HG03457 (cell line): Measurements from ENCODE around the gene ADGRE2.

ENCODE experiments used
- ATAC-seq: cut with Tn5 transposase; IDR thresholded peaks from one replicate; pipeline ENCODE4 v1.9.1; 2021; ENCODE audit warnings: moderate number of reproducible peaks; ENCODE audit not compliant: unreplicated experiment

ADGRE2 gene

GRCh38 chr19:14748601-14749000 lies 29.8 kb downstream of the ADGRE2 start:
- no peak for ATAC-seq

- no peak for ATAC-seq
These were observed 31.5 kb downstream of the ADGRE2 start for GRCh38 chr19:14746886-14747285.

GRCh38 chr19:14735915-14736314 lies 42.4 kb downstream of the ADGRE2 start:
- ATAC-seq = no peak

GRCh38 chr19:14733574-14733973 lies 44.8 kb downstream of the ADGRE2 start:
- no peak for ATAC-seq

GRCh38 chr19:14732510-14732909 lies 45.9 kb downstream of the ADGRE2 start:
- no peak for ATAC-seq

- ATAC-seq = no peak
These were observed 47.2 kb downstream of the ADGRE2 start for GRCh38 chr19:14731200-14731599.

GRCh38 chr19:14728595-14728994 lies 49.8 kb downstream of the ADGRE2 start:
- no peak for ATAC-seq

GRCh38 chr19:14722127-14722526 lies 56.2 kb downstream of the ADGRE2 start:
- no peak for ATAC-seq

- no peak for ATAC-seq
These were observed 59.2 kb downstream of the ADGRE2 start for GRCh38 chr19:14719162-14719561.

- ATAC-seq = no peak
These were observed 59.7 kb downstream of the ADGRE2 start for GRCh38 chr19:14718522-14719116.

GRCh38 chr19:14715841-14716240 lies 62.5 kb downstream of the ADGRE2 start:
- no peak for ATAC-seq

- no peak for ATAC-seq
These were observed 73.9 kb downstream of the ADGRE2 start for GRCh38 chr19:14704450-14704849.

GRCh38 chr19:14703833-14704232 lies 74.5 kb downstream of the ADGRE2 start:
- ATAC-seq = no peak

- ATAC-seq = no peak
These were observed 77.5 kb downstream of the ADGRE2 start for GRCh38 chr19:14700711-14701375.

- ATAC-seq = no peak
These were observed 78.7 kb downstream of the ADGRE2 start for GRCh38 chr19:14699641-14700040.

GRCh38 chr19:14695471-14695870 lies 82.9 kb downstream of the ADGRE2 start:
- no peak for ATAC-seq

- ATAC-seq = no peak
These were observed 83.6 kb downstream of the ADGRE2 start for GRCh38 chr19:14694641-14695266.

GRCh38 chr19:14689598-14690503 lies 88.5 kb downstream of the ADGRE2 start, which contains the start of gene ZNF333:
Gene ZNF333, plus strand, starts transcription at chr19:14690048. Its CDS starts 3,444 bp downstream, at chr19:14693492.
- ATAC-seq = peak; percentile 67

GRCh38 chr19:14686411-14686810 lies 91.9 kb downstream of the ADGRE2 start:
- ATAC-seq = no peak

GRCh38 chr19:14683439-14683838 lies 94.9 kb downstream of the ADGRE2 start:
- no peak for ATAC-seq
